Liver (tissue), 9 donors: ENCODE data around the gene JPT1. TPM values are rescaled to one million over a fixed set of nuclear protein-coding genes. Genes with fewer than 3 reads are reported as not detected.

Experiments
- DNase-seq: peaks from one replicate; pipeline ENCODE4 v3.0.0-alpha.2; 2017; ENCODE audit warnings: low spot score
- H3K27ac ChIP-seq, 2 donors: one replicate each; pipeline ENCODE4 v1.7.0; 2013; ENCODE audit warnings: inconsistent platforms in 2 of 2, low read length in 2 of 2, control low read depth in 1 of 2, low read depth in 1 of 2, mild to moderate bottlenecking in 1 of 2
- H3K27me3 ChIP-seq, 4 donors: one replicate each; pipeline versions ENCODE4 v1.6.1 to v1.7.0; 2013; ENCODE audit warnings: low read length in 3 of 4, inconsistent platforms in 1 of 4, mild to moderate bottlenecking in 1 of 4, moderate library complexity in 1 of 4; ENCODE audit not compliant: control insufficient read depth in 4 of 4, insufficient read depth in 4 of 4
- H3K36me3 ChIP-seq, 4 donors: one replicate each; pipeline versions ENCODE4 v1.6.1 to v1.7.0; 2013; ENCODE audit warnings: low read length in 3 of 4, mild to moderate bottlenecking in 3 of 4, low read depth in 1 of 4, moderate library complexity in 1 of 4; ENCODE audit not compliant: control insufficient read depth in 4 of 4, insufficient read depth in 3 of 4
- H3K4me1 ChIP-seq, 4 donors: one replicate each; pipeline versions ENCODE4 v1.6.1 to v1.7.0; 2013; ENCODE audit warnings: low read length in 3 of 4, mild to moderate bottlenecking in 3 of 4, moderate library complexity in 1 of 4; ENCODE audit not compliant: control insufficient read depth in 4 of 4, insufficient read depth in 4 of 4
- H3K4me3 ChIP-seq, 3 donors: one replicate each; pipeline versions ENCODE4 v1.6.1 to v1.7.0; 2013; ENCODE audit warnings: low read length in 3 of 3, control low read depth in 1 of 3, low read depth in 1 of 3, mild to moderate bottlenecking in 1 of 3
- H3K9ac ChIP-seq, 2 donors: one replicate each; pipeline ENCODE4 v1.7.0; 2013; ENCODE audit warnings: low read length in 2 of 2, mild to moderate bottlenecking in 2 of 2, moderate library complexity in 2 of 2, control low read depth in 1 of 2, low read depth in 1 of 2
- H3K9me3 ChIP-seq, 4 donors: one replicate each; pipeline versions ENCODE4 v1.6.1 to v1.7.0; 2013; ENCODE audit warnings: low read length in 3 of 4; ENCODE audit not compliant: control insufficient read depth in 4 of 4
- EGR1 ChIP-seq, 2 donors: IDR thresholded peaks; 2 replicates each; pipeline ENCODE4 v1.6.1; 2016 to 2018; ENCODE audit warnings: antibody characterized with exemption in 2 of 2, low read depth in 2 of 2
- FOXA1 ChIP-seq: IDR thresholded peaks from 2 replicates; pipeline ENCODE4 v1.6.1; 2016; ENCODE audit warnings: antibody characterized with exemption
- GABPA ChIP-seq, 2 donors: IDR thresholded peaks in 1 of 2; conservative IDR thresholded peaks in 1 of 2; 2 replicates each; pipeline ENCODE4 v1.6.1; 2016; ENCODE audit warnings: antibody characterized with exemption in 2 of 2, mild to moderate bottlenecking in 1 of 2, moderate library complexity in 1 of 2
- JUND ChIP-seq, 2 donors: IDR thresholded peaks; 2 replicates each; pipeline ENCODE4 v1.6.1; 2016; ENCODE audit warnings: antibody characterized with exemption in 2 of 2
- NR2F2 ChIP-seq: IDR thresholded peaks from 2 replicates; pipeline ENCODE4 v1.6.1; 2016; ENCODE audit warnings: antibody characterized with exemption
- RAD21 ChIP-seq, 2 donors: IDR thresholded peaks; 2 replicates each; pipeline ENCODE4 v1.6.1; 2016; ENCODE audit warnings: antibody characterized with exemption in 2 of 2, mild to moderate bottlenecking in 2 of 2
- RXRA ChIP-seq, 2 donors: IDR thresholded peaks; 2 replicates each; pipeline ENCODE4 v1.6.1; 2017 to 2018; ENCODE audit warnings: antibody characterized with exemption in 2 of 2, mild to moderate bottlenecking in 1 of 2
- SP1 ChIP-seq: IDR thresholded peaks from 2 replicates; pipeline ENCODE4 v1.6.1; 2018; ENCODE audit warnings: antibody characterized with exemption, mild to moderate bottlenecking
- TAF1 ChIP-seq: conservative IDR thresholded peaks from 2 replicates; pipeline ENCODE4 v1.6.1; 2016; ENCODE audit warnings: antibody characterized with exemption, mild to moderate bottlenecking
- YY1 ChIP-seq: IDR thresholded peaks from 2 replicates; pipeline ENCODE4 v1.6.1; 2016; ENCODE audit warnings: antibody characterized with exemption, mild to moderate bottlenecking
- WGBS: extraction: QIAGEN DNeasy Blood & Tissue Kit; methylation state at CpG from one replicate; pipeline ENCODE4 v1.1.7; 2013; 5-methylcytosine and 5-hydroxymethylcytosine counted together
- polyA plus RNA-seq, 2 donors: library from polyadenylated mRNA; stranded (reverse) in 1 of 2; unstranded in 1 of 2; fragments of 200-250 nt in 1 of 2; fragments of >200 nt in 1 of 2; fragmentation: Nextera tagmentation in 1 of 2; extraction: Ambion mirVana in 1 of 2; gene quantifications; one replicate each; pipeline versions ENCODE4 v1.2.1 to v1.2.3, GENCODE V29; 2013 to 2015
- total RNA-seq, 2 donors: library from RNA; depleted of rRNA; stranded (reverse); fragments of >200 nt; gene quantifications; one replicate each; pipeline ENCODE4 v1.2.3, GENCODE V29; 2014
- TF ChIP-seq, protein P1 (sequence below): fragments of 150-350 bp; IDR thresholded peaks from 2 replicates; pipeline ENCODE4 v1.5.1; 2017; ENCODE audit warnings: improper control_type of control experiment, low read depth, low read length; ENCODE audit not compliant: missing input control
- TF ChIP-seq, protein P2 (sequence below): IDR thresholded peaks from 2 replicates; pipeline ENCODE4 v1.6.1; 2016; ENCODE audit warnings: antibody characterized with exemption
- TF ChIP-seq, protein P3 (sequence below): IDR thresholded peaks from 2 replicates; pipeline ENCODE4 v1.6.1; 2016; ENCODE audit warnings: antibody characterized with exemption
- TF ChIP-seq, protein P4 (sequence below): IDR thresholded peaks from 2 replicates; pipeline ENCODE4 v1.6.1; 2016; ENCODE audit warnings: antibody characterized with exemption, mild to moderate bottlenecking
- TF ChIP-seq, protein P5 (sequence below): IDR thresholded peaks from 2 replicates; pipeline ENCODE4 v1.6.1; 2016; ENCODE audit warnings: antibody characterized with exemption
- donor health status: healthy.
- donor health status: healthy.
- donor health status: healthy.
- donor health status: healthy.
- donor health status: healthy.

Gene JPT1
- total and polyA plus RNA-seq, 4 donors, result 20.5 to 47.8 (median 43.9) TPM

DNA sequence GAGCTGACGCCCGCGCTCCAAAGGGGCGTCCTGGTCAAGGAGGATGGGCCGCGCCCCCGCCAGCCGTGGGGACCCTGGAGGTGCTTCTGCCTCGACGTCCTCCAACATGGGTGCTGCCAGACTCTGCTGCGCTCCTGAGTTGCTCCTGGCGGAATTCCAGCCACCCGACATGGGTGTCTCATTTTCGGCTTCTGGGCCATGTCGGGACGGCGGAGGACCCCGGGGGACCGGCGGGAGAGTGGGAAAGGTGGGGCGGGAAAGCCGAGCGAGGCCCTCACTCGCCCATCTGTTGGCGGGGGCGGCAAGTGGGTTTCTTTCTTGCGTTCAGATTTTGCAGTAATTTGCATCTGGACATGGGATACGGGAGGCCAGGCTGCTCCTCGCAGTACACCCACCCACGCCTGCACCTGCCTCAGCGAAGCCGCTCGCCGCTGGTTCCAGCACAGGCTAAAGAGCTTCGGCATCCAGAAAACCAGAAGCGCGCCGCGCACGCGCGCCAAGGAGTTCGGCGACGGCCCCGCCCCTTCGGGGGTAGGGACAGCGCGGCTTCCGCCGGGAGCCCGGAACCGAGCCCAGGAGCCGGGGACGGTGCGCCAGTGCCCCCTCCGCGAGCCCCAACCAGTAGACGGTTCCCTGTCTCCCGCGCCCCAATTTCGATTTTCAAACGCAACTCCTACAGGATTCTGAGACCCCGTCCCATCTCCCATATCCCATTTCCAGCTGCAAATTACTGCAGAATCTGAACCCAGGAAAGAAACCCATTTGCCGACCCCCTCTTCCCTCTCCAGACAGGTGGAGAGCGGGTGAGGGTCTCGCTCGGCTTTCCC is 44.7 kb downstream of the JPT1 start, which contains the start of gene ARMC7 (continued):
- TF ChIP-seq, protein P1, sequence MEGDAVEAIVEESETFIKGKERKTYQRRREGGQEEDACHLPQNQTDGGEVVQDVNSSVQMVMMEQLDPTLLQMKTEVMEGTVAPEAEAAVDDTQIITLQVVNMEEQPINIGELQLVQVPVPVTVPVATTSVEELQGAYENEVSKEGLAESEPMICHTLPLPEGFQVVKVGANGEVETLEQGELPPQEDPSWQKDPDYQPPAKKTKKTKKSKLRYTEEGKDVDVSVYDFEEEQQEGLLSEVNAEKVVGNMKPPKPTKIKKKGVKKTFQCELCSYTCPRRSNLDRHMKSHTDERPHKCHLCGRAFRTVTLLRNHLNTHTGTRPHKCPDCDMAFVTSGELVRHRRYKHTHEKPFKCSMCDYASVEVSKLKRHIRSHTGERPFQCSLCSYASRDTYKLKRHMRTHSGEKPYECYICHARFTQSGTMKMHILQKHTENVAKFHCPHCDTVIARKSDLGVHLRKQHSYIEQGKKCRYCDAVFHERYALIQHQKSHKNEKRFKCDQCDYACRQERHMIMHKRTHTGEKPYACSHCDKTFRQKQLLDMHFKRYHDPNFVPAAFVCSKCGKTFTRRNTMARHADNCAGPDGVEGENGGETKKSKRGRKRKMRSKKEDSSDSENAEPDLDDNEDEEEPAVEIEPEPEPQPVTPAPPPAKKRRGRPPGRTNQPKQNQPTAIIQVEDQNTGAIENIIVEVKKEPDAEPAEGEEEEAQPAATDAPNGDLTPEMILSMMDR, result no peak
- TF ChIP-seq, protein P2, sequence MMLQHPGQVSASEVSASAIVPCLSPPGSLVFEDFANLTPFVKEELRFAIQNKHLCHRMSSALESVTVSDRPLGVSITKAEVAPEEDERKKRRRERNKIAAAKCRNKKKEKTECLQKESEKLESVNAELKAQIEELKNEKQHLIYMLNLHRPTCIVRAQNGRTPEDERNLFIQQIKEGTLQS, result no peak
- TF ChIP-seq SP1, result peak; percentile 28
- no peak for TF ChIP-seq NR2F2
- peak; percentile 28 to 62 for TF ChIP-seq RAD21 (IDR thresholded peaks at IDR 0.05)
- TF ChIP-seq YY1, result peak; percentile 23
- no peak for TF ChIP-seq EGR1 (IDR thresholded peaks at IDR 0.05; ENCODE audit: low read depth in 2 of 2)
- no peak for TF ChIP-seq JUND (IDR thresholded peaks at IDR 0.05)
- TF ChIP-seq, protein P3, sequence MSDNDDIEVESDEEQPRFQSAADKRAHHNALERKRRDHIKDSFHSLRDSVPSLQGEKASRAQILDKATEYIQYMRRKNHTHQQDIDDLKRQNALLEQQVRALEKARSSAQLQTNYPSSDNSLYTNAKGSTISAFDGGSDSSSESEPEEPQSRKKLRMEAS, result no peak

DNA sequence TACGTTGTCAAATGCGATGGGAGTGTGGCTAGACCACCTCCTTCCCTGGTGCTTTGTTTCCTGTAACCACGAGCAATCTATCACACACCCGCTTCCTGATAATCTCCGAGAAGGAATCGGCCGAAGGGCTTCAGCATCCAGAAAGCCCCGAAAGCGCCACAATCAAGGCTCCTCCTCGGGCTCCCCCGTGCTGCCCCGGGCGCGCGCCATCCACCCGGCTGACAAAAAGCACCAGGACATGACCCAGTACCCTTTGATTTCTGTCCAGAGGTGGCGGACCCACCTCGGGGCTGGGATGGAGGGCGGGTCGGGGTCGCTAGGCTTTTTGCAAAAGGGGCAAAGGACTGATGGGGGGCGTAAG is 45.3 kb downstream of the JPT1 start:
- no peaks in the 10 kb centered on the region for H3K27me3 ChIP-seq
- no peak overlapping the region for H3K27ac ChIP-seq
- no peak for DNase-seq
- WGBS, result 32% methylated on average over 22 of the region's 22 CpGs
- H3K9ac ChIP-seq, result peak overlapping the region in 1 of 2 donors; percentile 80
- no peaks in the 10 kb centered on the region for H3K36me3 ChIP-seq
- H3K4me3 ChIP-seq, result peak overlapping the region in 2 of 3 donors; percentile 72 to 84
- no peaks in the 10 kb centered on the region for H3K9me3 ChIP-seq
- TF ChIP-seq RAD21 (IDR thresholded peaks at IDR 0.05), result no peak
- TF ChIP-seq SP1, result no peak
- no peak for TF ChIP-seq RXRA (IDR thresholded peaks at IDR 0.05)
- no peak for TF ChIP-seq FOXA1
- TF ChIP-seq TAF1, result no peak
- TF ChIP-seq GABPA (IDR thresholded peaks at IDR 0.05 in 1 of 2, conservative IDR thresholded peaks at IDR 0.05 in 1 of 2), result no peak
- TF ChIP-seq YY1, result no peak
- TF ChIP-seq, protein P4, sequence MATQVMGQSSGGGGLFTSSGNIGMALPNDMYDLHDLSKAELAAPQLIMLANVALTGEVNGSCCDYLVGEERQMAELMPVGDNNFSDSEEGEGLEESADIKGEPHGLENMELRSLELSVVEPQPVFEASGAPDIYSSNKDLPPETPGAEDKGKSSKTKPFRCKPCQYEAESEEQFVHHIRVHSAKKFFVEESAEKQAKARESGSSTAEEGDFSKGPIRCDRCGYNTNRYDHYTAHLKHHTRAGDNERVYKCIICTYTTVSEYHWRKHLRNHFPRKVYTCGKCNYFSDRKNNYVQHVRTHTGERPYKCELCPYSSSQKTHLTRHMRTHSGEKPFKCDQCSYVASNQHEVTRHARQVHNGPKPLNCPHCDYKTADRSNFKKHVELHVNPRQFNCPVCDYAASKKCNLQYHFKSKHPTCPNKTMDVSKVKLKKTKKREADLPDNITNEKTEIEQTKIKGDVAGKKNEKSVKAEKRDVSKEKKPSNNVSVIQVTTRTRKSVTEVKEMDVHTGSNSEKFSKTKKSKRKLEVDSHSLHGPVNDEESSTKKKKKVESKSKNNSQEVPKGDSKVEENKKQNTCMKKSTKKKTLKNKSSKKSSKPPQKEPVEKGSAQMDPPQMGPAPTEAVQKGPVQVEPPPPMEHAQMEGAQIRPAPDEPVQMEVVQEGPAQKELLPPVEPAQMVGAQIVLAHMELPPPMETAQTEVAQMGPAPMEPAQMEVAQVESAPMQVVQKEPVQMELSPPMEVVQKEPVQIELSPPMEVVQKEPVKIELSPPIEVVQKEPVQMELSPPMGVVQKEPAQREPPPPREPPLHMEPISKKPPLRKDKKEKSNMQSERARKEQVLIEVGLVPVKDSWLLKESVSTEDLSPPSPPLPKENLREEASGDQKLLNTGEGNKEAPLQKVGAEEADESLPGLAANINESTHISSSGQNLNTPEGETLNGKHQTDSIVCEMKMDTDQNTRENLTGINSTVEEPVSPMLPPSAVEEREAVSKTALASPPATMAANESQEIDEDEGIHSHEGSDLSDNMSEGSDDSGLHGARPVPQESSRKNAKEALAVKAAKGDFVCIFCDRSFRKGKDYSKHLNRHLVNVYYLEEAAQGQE, result no peak
- TF ChIP-seq, protein P5, sequence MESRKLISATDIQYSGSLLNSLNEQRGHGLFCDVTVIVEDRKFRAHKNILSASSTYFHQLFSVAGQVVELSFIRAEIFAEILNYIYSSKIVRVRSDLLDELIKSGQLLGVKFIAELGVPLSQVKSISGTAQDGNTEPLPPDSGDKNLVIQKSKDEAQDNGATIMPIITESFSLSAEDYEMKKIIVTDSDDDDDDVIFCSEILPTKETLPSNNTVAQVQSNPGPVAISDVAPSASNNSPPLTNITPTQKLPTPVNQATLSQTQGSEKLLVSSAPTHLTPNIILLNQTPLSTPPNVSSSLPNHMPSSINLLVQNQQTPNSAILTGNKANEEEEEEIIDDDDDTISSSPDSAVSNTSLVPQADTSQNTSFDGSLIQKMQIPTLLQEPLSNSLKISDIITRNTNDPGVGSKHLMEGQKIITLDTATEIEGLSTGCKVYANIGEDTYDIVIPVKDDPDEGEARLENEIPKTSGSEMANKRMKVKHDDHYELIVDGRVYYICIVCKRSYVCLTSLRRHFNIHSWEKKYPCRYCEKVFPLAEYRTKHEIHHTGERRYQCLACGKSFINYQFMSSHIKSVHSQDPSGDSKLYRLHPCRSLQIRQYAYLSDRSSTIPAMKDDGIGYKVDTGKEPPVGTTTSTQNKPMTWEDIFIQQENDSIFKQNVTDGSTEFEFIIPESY, result no peak
- TF ChIP-seq, protein P2, result no peak
- TF ChIP-seq JUND (IDR thresholded peaks at IDR 0.05), result no peak
- H3K4me1 ChIP-seq, result peaks cover 5 to 25% (median 19%) of the 10 kb centered on the region in 4 donors
